Activated CD4-positive, alpha-beta T cell treated with anti-CD3 and anti-CD28 coated beads, Interleukin-2, amount 10 ng/mL, durations not matched to agents 7 days and 5 days (primary cell): ENCODE measurements around the gene CRLF2. TPM values are rescaled to one million over a fixed set of nuclear protein-coding genes. Genes with fewer than 3 reads are reported as not detected.
A peak's percentile ranks its signal among the peaks of the same experiment; 100 is the strongest.
"Not testable (repeated sequence)": the region's sequence is repeated elsewhere in the genome, so short reads cannot be mapped to it uniquely, and the experiment has no call there.

Experiments used
- CTCF ChIA-PET: fragments of 350-600 bp; sonication (Branson Sonifier 250); formaldehyde crosslinking; loops from one replicate; lab custom pipeline; 2021; ENCODE audit warnings: antibody characterized with exemption; lab: Charles Lee
- POLR2A ChIA-PET: fragments of 350-600 bp; sonication (Branson Sonifier 250); formaldehyde crosslinking; loops from one replicate; lab custom pipeline; 2021; ENCODE audit warnings: antibody characterized with exemption; lab: Charles Lee
- DNase-seq: peaks from one replicate; pipeline ENCODE4 v3.0.0-alpha.2; 2020
- H3K27ac Mint-ChIP-seq: one replicate; pipeline ENCODE4 v1.8.0; 2021; ENCODE audit warnings: mild to moderate bottlenecking, moderate library complexity, mixed read lengths
- H3K27me3 Mint-ChIP-seq: one replicate; pipeline ENCODE4 v1.8.0; 2021; ENCODE audit warnings: mixed read lengths
- H3K36me3 Mint-ChIP-seq: one replicate; pipeline ENCODE4 v1.8.0; 2021; ENCODE audit warnings: low read depth, mixed read lengths
- H3K4me1 Mint-ChIP-seq: one replicate; pipeline ENCODE4 v1.8.0; 2021; ENCODE audit warnings: mixed read lengths
- H3K4me3 Mint-ChIP-seq: one replicate; pipeline ENCODE4 v1.8.0; 2021; ENCODE audit warnings: mild to moderate bottlenecking, moderate library complexity, mixed read lengths
- H3K9me3 Mint-ChIP-seq: one replicate; pipeline ENCODE4 v1.8.0; 2021; ENCODE audit warnings: mixed read lengths
- total RNA-seq, 2 experiments: library from RNA; stranded (reverse); gene quantifications; one replicate each; pipeline ENCODE4 v1.2.3, GENCODE V29; 2021

Gene CRLF2
- total RNA-seq = 1 to 10 TPM; 3.4 to 4.5 TPM

GRCh38 chrX:1212532-1212931, at the start of gene CRLF2:
Gene CRLF2, minus strand, starts transcription at chrX:1212649. Its CDS starts 15 bp downstream, at chrX:1212634.
- peaks cover 15% of the 10 kb centered on the region for H3K36me3 Mint-ChIP-seq
- ChIA-PET POLR2A (no interaction called here), CTCF (no interaction called here)
- peaks cover 44% of the 10 kb centered on the region for H3K4me1 Mint-ChIP-seq
- peak within 1 kb of the TSS; percentile 69 for H3K4me3 Mint-ChIP-seq
- peaks cover 15% of the 10 kb centered on the region for H3K27me3 Mint-ChIP-seq
- H3K9me3 Mint-ChIP-seq = peaks cover 6% of the 10 kb centered on the region
- peak; percentile 53 for DNase-seq
- peak within 1 kb of the TSS; percentile 89 for H3K27ac Mint-ChIP-seq

- CTCF ChIA-PET, H3K36me3 Mint-ChIP-seq, H3K4me3 Mint-ChIP-seq, H3K9me3 Mint-ChIP-seq, H3K4me1 Mint-ChIP-seq, H3K27ac Mint-ChIP-seq, POLR2A ChIA-PET, H3K27me3 Mint-ChIP-seq, DNase-seq: not testable (repeated sequence)
Measured at GRCh38 chrX:1261771-1262170, 49.3 kb upstream of the CRLF2 start.

GRCh38 chrX:1261285-1261684, 48.8 kb upstream of the CRLF2 start:
- ChIA-PET POLR2A (no interaction called here), CTCF (no interaction called here)
- Mint-ChIP-seq H3K4me1 (no peaks in the 10 kb centered on the region), H3K36me3 (no peaks in the 10 kb centered on the region), H3K27me3 (no peaks in the 10 kb centered on the region), H3K9me3 (no peaks in the 10 kb centered on the region), H3K27ac (no peak overlapping the region), H3K4me3 (no peak overlapping the region)
- DNase-seq = no peak

GRCh38 chrX:1252861-1253260, 40.4 kb upstream of the CRLF2 start:
- Mint-ChIP-seq H3K36me3 (no peaks in the 10 kb centered on the region), H3K4me3 (no peak overlapping the region), H3K27me3 (no peaks in the 10 kb centered on the region), H3K9me3 (peaks cover 3% of the 10 kb centered on the region), H3K4me1 (peaks cover 23% of the 10 kb centered on the region), H3K27ac (no peak overlapping the region)
- no peak for DNase-seq
- ChIA-PET POLR2A (no interaction called here), CTCF (no interaction called here)

GRCh38 chrX:1249101-1249887, 36.8 kb upstream of the CRLF2 start:
- peak overlapping the region; percentile 16 for H3K4me3 Mint-ChIP-seq
- H3K36me3 Mint-ChIP-seq = no peaks in the 10 kb centered on the region
- H3K27me3 Mint-ChIP-seq = peaks cover 2% of the 10 kb centered on the region
- DNase-seq = peak; percentile 50
- CTCF ChIA-PET = no interaction called here
- H3K4me1 Mint-ChIP-seq = peaks cover 32% of the 10 kb centered on the region
- peaks cover 3% of the 10 kb centered on the region for H3K9me3 Mint-ChIP-seq
- H3K27ac Mint-ChIP-seq = peak overlapping the region; percentile 84
- POLR2A ChIA-PET = no interaction called here

- Mint-ChIP-seq H3K9me3 (peaks cover under 1% of the 10 kb centered on the region), H3K36me3 (no peaks in the 10 kb centered on the region), H3K4me3 (no peak overlapping the region), H3K27me3 (peaks cover 2% of the 10 kb centered on the region), H3K27ac (peak overlapping the region; percentile 84), H3K4me1 (peaks cover 40% of the 10 kb centered on the region)
- POLR2A ChIA-PET = no interaction called here
- peak; percentile 23 for DNase-seq
- CTCF ChIA-PET = no interaction called here
Measured at GRCh38 chrX:1248331-1249061, 36.0 kb upstream of the CRLF2 start.

GRCh38 chrX:1246816-1247215, 34.4 kb upstream of the CRLF2 start:
- POLR2A ChIA-PET = no interaction called here
- Mint-ChIP-seq H3K9me3 (no peaks in the 10 kb centered on the region), H3K27ac (peak overlapping the region; percentile 46), H3K4me3 (peak overlapping the region; percentile 8), H3K36me3 (no peaks in the 10 kb centered on the region), H3K27me3 (peaks cover 2% of the 10 kb centered on the region), H3K4me1 (peaks cover 48% of the 10 kb centered on the region)
- CTCF ChIA-PET = no interaction called here
- peak; percentile 82 for DNase-seq

GRCh38 chrX:1244164-1245076, 32.0 kb upstream of the CRLF2 start:
- no peaks in the 10 kb centered on the region for H3K9me3 Mint-ChIP-seq
- H3K4me1 Mint-ChIP-seq = peaks cover 43% of the 10 kb centered on the region
- H3K27me3 Mint-ChIP-seq = peaks cover 2% of the 10 kb centered on the region
- ChIA-PET POLR2A (no interaction called here), CTCF (no interaction called here)
- H3K27ac Mint-ChIP-seq = peak overlapping the region; percentile 92
- DNase-seq = no peak
- H3K4me3 Mint-ChIP-seq = no peak overlapping the region
- H3K36me3 Mint-ChIP-seq = no peaks in the 10 kb centered on the region

GRCh38 chrX:1242891-1243402, 30.5 kb upstream of the CRLF2 start:
- H3K4me3 Mint-ChIP-seq = peak overlapping the region; percentile 52
- POLR2A ChIA-PET = no interaction called here
- H3K27me3 Mint-ChIP-seq = peaks cover 2% of the 10 kb centered on the region
- H3K4me1 Mint-ChIP-seq = peaks cover 32% of the 10 kb centered on the region
- H3K9me3 Mint-ChIP-seq = no peaks in the 10 kb centered on the region
- no peaks in the 10 kb centered on the region for H3K36me3 Mint-ChIP-seq
- peak; percentile 55 for DNase-seq
- peak overlapping the region; percentile 92 for H3K27ac Mint-ChIP-seq
- CTCF ChIA-PET = no interaction called here

GRCh38 chrX:1240551-1240950, 28.1 kb upstream of the CRLF2 start:
- peaks cover 24% of the 10 kb centered on the region for H3K4me1 Mint-ChIP-seq
- DNase-seq, CTCF ChIA-PET, H3K36me3 Mint-ChIP-seq, H3K4me3 Mint-ChIP-seq, H3K27me3 Mint-ChIP-seq, H3K9me3 Mint-ChIP-seq, POLR2A ChIA-PET: not testable (repeated sequence)
- peak overlapping the region; percentile 50 for H3K27ac Mint-ChIP-seq

GRCh38 chrX:1239681-1240142, 27.3 kb upstream of the CRLF2 start:
- H3K4me3 Mint-ChIP-seq = no peak overlapping the region
- H3K4me1 Mint-ChIP-seq = peaks cover 24% of the 10 kb centered on the region
- ChIA-PET CTCF (no interaction called here), POLR2A (no interaction called here)
- no peaks in the 10 kb centered on the region for H3K36me3 Mint-ChIP-seq
- H3K27me3 Mint-ChIP-seq = no peaks in the 10 kb centered on the region
- DNase-seq = no peak
- H3K27ac Mint-ChIP-seq = no peak overlapping the region
- no peaks in the 10 kb centered on the region for H3K9me3 Mint-ChIP-seq

- Mint-ChIP-seq H3K4me3 (no peak overlapping the region), H3K27me3 (peaks cover 3% of the 10 kb centered on the region), H3K4me1 (peaks cover 13% of the 10 kb centered on the region), H3K27ac (peak overlapping the region; percentile 62), H3K9me3 (peaks cover 4% of the 10 kb centered on the region), H3K36me3 (peaks cover 1% of the 10 kb centered on the region)
- DNase-seq = peak; percentile 52
- CTCF ChIA-PET = no interaction called here
- POLR2A ChIA-PET = no interaction called here
Measured at GRCh38 chrX:1231850-1232465, 19.5 kb upstream of the CRLF2 start.
